HG03025 (cell line): ENCODE measurements around the gene DDX1.

ENCODE experiments used
- ATAC-seq: cut with Tn5 transposase; IDR thresholded peaks from one replicate; pipeline ENCODE4 v1.9.1; 2021; ENCODE audit warnings: mild to moderate bottlenecking, moderate library complexity; ENCODE audit not compliant: unreplicated experiment, low FRiP score

Gene DDX1

DNA sequence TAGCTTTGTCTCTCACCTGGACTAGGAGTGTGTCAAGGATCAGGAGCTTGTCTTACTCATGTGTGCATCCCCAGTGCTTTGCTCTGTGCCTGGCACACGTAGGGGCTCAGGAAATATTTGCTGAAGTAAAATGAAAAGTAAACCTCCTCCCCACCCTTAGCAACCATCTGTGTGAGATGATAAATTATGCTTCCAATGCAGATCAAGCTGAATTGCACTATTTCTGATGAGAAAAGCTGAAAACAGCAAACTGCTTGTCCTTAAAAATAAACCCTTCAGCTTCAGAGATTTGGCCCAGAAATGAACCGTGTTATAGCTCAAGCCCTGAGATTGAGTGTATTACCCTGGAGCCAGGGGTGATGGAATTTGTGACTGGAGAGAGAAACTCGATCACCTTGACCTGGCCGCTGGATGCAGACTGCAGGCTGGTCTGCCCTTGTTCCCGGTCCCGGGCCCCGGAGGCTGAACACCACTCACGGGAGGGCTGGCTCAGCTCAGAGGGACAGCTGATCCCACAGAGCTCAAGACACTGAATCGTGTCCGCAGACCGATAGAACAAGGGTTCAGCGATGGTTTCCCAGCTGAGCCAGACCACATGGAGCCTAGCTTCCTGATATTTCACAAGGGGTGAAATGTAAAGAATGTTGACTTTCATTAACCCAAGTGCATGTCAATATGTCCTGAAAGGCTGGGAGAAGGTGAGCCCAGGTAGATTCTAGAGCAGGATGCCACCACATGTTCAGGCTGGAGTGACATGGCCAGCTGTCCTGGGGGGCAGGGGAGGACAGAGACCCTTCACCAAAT lies 50.5 kb downstream of the DDX1 start:
- no peak for ATAC-seq

- ATAC-seq = no peak
These were observed 51.3 kb downstream of the DDX1 start for GRCh38 chr2:15642815-15643500.

- no peak for ATAC-seq
These were observed 52.3 kb downstream of the DDX1 start for GRCh38 chr2:15643791-15644585.

GRCh38 chr2:15645300-15645699 lies 53.6 kb downstream of the DDX1 start:
- no peak for ATAC-seq

- no peak for ATAC-seq
These were observed 54.2 kb downstream of the DDX1 start for GRCh38 chr2:15645720-15646385.

GRCh38 chr2:15646661-15647060 lies 55.0 kb downstream of the DDX1 start:
- no peak for ATAC-seq

DNA sequence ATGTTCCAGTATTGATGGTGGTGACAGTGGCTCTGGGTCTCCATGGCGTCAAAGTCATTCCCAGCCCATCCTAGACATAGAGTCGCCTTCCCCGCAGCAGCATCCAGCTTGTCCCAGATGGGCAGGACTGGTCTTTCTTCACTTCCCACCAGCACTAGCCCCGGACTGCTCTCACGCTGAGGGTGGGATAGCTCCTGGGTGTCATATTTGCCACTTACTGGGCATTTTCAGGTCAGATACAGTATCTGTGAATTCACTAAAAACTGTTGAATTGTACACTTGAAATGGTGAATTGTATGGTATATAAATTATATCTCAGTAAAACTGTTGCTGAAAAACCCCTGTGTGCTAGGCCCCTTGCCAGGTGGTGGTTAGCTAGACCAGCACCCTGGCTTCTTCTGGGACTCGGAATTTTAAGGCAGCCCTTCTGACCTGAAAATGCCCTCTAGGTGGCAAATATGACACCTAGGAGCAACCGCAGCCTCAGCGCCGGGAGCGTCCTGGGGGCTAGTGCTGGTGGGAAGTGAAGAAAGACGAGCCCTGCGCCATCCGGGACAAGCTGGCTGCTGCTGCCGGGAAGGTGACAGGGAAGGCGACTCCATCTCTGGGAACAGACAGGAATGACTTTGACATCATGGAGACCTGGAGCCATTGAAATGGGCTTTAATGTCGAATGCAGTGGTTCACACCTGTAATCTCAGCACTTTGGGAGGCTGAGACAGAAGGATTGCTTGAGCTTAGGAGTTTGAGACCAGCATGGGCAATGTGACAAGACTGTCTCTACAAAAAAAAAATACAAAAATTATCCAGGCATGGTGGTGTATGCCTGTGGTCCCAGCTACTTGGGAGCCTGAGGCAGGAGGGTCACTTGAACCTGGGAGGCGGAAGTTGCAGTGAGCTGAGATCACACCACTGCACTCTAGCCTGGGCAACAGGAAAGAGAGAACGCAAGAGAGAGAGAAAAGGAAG lies 56.2 kb downstream of the DDX1 start:
- ATAC-seq = no peak

- no peak for ATAC-seq
These were observed 57.2 kb downstream of the DDX1 start for GRCh38 chr2:15648593-15649525.

DNA sequence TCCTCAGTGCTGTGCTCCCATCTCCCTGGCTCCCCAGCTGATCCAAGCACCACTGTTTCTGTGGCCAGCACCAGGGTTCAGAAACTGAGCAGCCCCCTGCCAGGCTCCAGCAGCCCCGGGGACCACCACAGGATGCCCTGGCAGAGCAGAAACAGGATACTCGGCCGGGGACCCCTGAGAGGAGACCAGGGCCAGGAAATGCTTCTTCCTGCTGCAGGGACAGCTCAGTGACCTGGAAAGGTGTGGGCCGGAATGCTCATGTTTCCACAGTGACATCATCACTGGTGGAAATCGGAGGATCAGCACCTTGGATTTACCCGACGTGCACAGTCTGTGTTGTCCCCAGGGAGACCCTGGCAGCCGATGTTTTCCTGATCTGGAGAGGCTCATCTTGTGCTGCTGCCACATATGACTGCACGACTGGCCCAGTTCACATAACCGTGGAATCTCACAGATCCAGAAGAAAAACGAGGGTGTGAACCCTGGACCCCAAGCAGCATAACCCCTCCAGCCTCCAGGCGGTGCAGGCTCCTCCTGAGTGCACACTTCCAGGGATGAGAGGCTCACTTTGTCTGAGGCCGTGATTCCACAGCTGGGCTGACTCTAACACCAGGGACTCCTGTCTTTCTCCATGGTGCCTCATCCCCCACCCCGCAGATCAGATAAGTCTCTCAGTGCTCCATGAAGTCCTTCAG lies 58.0 kb downstream of the DDX1 start:
- no peak for ATAC-seq

DNA sequence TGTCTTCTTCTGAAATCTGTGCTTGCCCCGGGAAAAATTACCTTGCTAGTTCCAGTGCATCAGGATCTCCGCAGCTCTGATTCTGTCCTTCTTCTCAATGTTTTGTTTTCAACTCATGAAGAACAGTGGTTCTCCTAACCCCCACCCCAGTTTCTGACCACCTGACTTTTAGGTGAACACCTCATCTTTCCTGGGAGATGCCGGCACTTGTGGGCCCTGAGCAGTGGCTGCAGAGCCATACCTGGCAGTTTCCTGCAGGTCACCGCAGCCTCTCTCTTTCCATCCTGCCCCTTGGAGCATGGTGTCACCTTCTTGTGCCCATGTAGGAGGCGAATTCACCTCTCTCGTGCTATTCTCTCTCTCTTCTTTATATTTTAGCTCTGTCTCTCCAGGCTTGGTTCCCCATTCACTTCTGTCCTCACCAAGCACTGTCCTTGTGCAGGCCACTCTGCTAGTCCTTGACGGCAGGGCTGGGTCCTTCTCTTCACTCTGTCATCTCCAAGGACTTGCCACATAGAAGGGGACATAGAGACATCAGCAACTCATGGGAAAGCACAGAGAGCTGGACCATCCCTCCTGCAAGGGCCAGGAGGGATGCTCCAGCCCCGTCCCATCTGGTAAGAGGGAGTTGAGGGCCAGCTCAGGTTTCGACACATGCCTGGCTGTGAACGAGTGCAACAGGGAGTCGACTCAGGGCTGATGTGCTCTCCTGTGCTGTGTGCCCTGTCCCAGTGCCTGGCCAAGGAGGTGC lies 59.1 kb downstream of the DDX1 start:
- ATAC-seq = no peak

DNA sequence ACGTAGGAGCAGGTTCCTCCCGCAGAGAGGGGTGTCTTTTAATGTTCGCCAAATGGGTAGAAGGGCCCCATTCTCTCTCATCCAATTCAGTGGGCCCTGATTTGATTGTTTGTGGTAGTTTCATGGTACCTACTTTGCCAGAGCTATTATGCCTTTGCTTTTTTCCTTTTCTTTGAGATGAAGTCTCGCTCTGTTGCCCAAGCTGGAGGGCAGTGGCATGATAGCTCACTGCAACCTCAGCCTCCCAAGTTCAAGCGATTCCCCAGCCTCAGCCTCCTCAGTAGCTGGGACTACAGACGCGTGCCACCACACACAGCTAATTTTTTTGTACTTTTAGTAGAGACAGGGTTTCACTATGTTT lies 59.7 kb downstream of the DDX1 start:
- no peak for ATAC-seq

- ATAC-seq = no peak
These were observed 60.6 kb downstream of the DDX1 start for GRCh38 chr2:15652252-15652651.

DNA sequence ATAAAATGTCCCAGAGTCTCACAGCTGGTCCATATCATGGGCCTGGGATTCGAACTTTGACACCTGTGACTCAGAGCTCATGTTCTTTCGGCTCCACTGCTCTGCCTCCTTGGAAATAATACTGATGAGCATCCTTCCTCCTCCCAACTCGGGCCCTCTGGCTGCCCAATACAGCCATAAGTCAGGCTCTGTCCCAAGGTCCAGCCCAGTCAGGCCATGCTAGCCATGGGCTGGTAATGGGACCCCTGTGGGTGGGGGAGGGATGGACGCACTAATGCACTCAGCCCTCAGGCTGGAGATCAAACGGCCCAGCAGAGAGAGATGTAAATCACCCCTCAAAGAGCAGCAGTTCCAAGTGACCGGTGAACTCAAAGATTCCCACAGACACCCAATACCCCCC lies 61.1 kb downstream of the DDX1 start:
- ATAC-seq = no peak

DNA sequence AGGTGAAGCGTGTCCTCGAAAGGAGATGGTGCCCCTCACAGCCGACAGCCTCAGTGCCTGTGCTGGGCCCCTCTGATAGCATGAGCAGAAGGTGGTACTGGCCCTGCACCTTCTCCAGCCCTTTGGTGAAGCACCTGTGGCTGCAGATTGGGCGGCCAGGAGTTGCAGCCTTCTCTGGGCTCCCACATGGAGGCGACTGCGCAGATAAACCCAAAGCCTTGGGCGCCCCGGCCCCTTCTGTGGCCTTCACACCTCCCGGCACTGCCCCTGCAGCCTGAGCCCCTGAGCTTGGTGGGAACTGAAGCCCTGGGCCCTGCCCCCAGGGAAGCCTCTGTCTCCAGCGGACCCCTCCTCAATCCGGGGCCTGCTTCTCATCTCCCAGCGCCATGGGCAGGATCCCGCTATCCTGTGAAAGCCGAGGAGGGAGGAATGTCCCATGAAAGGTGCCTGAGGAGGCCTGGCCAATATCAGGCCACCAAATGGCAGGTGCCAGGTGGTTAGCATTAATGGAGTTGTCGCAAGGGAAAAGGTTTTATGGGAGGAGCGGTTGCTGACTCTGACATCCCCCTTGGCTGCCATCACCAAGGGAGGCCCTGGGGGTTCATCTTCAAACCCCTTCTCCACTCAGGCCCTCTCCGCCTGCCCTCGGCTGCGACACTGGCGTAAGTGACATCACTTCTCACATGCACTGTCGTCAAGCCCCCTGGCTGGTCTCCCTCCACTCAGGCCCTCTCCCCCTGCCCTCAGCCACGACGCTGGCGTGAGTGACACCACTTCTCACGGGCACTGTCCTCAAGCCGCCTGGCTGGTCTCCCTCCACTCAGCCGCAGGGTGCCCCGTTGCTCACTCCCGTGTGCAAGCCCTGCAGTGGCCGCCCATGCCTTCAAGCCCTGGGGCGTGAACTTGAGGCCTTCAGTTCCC lies 62.4 kb downstream of the DDX1 start:
- no peak for ATAC-seq

DNA sequence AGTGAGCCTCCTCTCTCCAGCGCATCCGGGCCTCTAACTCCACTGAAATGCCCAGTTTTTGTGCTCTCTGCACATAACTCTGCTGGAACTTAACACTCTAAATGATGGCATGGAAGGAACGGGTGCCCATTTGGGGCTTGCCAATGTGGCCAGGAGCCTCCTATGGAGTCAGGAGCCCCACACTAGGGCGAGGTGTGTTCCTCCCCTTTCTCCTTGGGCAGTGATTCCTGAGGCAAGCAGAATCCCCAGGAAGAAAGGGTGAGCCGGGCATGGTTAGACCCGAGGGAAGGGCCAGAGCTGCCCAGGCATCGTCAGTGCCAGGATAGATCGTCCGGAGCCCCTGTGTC lies 63.0 kb downstream of the DDX1 start:
- ATAC-seq = no peak

DNA sequence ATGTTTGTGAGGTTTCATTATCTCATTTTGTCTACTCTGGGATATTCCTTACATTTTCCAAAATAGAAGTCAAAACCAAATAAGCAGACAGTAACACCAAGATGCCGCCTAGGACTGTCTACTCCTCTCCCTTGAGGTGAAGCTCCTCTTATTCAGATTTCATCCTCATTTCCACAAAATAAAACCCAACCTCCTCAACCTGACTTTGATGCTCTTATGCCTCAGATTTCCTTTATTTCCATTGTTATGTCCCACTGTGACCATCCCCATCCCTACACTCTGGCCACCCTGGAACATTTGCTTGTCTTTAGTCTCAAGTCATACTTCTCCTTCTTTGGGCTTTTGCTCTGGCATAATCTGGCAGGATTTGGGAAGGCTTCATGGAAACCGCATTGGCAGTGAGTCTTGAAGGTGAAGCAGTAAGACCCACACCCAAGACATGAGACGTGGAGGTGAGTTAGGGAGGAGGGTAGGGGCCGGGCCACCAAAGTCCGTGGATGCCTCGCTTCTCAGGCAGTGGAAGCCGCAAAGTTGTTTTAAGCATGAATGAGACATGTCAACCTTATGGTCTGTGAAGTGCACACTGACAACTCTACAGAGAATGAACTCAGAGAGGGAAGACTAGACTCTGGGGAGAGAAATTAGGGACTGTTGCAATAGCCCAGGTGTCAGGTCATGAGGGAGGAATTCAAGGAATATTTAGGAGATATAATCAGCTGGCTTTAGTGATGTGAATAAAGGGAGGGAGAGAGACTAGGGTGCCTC lies 63.6 kb downstream of the DDX1 start:
- ATAC-seq = no peak
